Bladder microvascular endothelial cell (primary cell): ENCODE data around the gene LATS1. TPM values are rescaled to one million over a fixed set of nuclear protein-coding genes. Genes with fewer than 3 reads are reported as not detected.

Source experiments
- total RNA-seq: library from RNA; depleted of rRNA; stranded (reverse); fragments of >200 nt; gene quantifications from 2 replicates; pipeline ENCODE4 v1.2.3, GENCODE V29; 2014

The LATS1 gene
- total RNA-seq, result 5.2 and 12.9 TPM in 2 replicates

GRCh38 chr6:149717588-149718458 lies at the start of gene LATS1:
Gene LATS1 (minus strand): TSS chr6:149718101. CDS start chr6:149702126, 15,975 bp downstream.

DNA sequence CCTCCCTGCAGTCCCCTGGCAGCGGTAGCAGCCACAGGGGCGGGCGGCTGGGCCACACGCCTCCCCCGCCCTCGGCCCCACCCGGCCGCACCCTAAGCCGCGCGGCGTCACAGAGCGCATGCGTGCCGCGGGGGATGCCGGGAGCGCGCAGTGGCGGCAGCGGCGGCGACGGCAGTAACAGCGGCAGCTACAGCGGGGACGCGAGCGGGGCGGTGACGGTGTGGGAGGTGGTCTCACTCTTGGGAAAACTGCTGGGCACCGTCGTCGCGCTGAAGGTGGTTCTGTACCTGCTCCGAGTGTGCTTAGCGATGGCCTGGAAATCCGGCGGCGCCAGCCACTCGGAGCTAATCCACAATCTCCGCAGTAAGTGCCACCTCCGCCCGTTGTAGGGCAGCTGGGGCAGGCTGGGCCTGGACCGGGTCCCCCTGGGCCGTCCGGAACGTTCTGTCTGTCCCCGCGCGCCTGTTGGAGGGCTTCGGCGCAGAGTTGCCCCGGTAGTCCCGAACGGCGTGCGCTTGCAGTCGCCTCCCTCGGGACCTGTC lies 31.8 kb upstream of the LATS1 start, which contains the start of gene PCMT1:
Gene PCMT1 (plus strand): TSS at position 148 of the 542 bp plus-strand sequence. CDS start 161 bp downstream, at position 309.

GRCh38 chr6:149746147-149746946 lies 28.4 kb upstream of the LATS1 start, which contains the start of gene NUP43:
Gene NUP43 (minus strand): TSS chr6:149746529. CDS start chr6:149746495, 34 bp downstream.

GRCh38 chr6:149648148-149649145 lies 69.5 kb downstream of the LATS1 start, which contains the start of gene KATNA1:
Gene KATNA1 (minus strand): TSS chr6:149648714. CDS start chr6:149638547, 10,167 bp downstream.

Other genes with a start within 250 kb of the LATS1 start
- 0.16 TPM in 1 of 2 replicates, not detected in the other for gene ZC3H12D, start 233.1 kb downstream of the LATS1 start, total RNA-seq
- 16.2 and 31.0 TPM in 2 replicates for gene PPIL4, start 172.1 kb downstream of the LATS1 start, total RNA-seq
- gene GINM1, start 151.7 kb downstream of the LATS1 start, total RNA-seq, result 29.8 and 48.5 TPM in 2 replicates
- gene KATNA1, start 69.4 kb downstream of the LATS1 start, total RNA-seq, result 20.4 and 23.9 TPM in 2 replicates
- gene NUP43, start 28.4 kb upstream of the LATS1 start, total RNA-seq, result 17.0 and 26.1 TPM in 2 replicates
- 102 and 115 TPM in 2 replicates for gene PCMT1, start 31.6 kb upstream of the LATS1 start, total RNA-seq
- gene LRP11, start 146.3 kb upstream of the LATS1 start, total RNA-seq, result 12.0 and 24.0 TPM in 2 replicates
- gene RAET1E, start 180.0 kb upstream of the LATS1 start, total RNA-seq, result 0.16 TPM in 1 of 2 replicates, not detected in the other
- 0.44 and 0.65 TPM in 2 replicates for gene RAET1G, start 205.0 kb upstream of the LATS1 start, total RNA-seq
- gene ULBP2, start 223.9 kb upstream of the LATS1 start, total RNA-seq, result 4.7 TPM in 2 replicates
- gene ULBP1, start 245.8 kb upstream of the LATS1 start, total RNA-seq, result 0.16 and 0.25 TPM in 2 replicates